MM.1S (cell line): Measurements from ENCODE around the gene NELL1.

Source experiments
- EZH2 ChIP-seq: fragments of 300-600 bp; sonication (generic); optimal IDR thresholded peaks from 2 replicates; pipeline ENCODE3; 2017; ENCODE audit warnings: low read depth, mild to moderate bottlenecking, antibody characterized with exemption, low read length, mixed read lengths
- TF ChIP-seq, protein P1 (sequence below): fragments of 300-600 bp; sonication (generic); IDR thresholded peaks from 2 replicates; pipeline ENCODE4 v1.5.1; 2016; ENCODE audit warnings: antibody characterized with exemption, low read length, mixed read lengths

DNA sequence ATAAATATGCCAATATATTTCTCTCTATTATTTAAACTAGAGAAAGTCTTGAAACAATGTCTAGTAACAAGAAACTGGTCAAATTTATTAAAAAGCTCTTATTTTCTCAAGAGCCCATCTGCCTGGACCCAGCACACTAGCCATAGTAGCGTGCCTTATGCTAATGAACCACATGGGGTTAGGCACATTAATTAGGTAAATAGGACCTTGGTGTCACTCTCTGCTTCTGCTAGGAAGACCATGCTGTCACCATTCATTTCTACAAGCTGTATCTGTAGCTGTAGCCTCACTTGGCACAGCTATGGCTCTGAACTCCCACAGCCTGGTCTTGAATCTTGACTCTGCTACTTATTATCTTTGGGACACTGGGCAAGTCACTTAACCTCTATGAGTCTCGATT, 390.5 kb downstream of the NELL1 start:
- TF ChIP-seq EZH2: no peak
- TF ChIP-seq, protein P1, sequence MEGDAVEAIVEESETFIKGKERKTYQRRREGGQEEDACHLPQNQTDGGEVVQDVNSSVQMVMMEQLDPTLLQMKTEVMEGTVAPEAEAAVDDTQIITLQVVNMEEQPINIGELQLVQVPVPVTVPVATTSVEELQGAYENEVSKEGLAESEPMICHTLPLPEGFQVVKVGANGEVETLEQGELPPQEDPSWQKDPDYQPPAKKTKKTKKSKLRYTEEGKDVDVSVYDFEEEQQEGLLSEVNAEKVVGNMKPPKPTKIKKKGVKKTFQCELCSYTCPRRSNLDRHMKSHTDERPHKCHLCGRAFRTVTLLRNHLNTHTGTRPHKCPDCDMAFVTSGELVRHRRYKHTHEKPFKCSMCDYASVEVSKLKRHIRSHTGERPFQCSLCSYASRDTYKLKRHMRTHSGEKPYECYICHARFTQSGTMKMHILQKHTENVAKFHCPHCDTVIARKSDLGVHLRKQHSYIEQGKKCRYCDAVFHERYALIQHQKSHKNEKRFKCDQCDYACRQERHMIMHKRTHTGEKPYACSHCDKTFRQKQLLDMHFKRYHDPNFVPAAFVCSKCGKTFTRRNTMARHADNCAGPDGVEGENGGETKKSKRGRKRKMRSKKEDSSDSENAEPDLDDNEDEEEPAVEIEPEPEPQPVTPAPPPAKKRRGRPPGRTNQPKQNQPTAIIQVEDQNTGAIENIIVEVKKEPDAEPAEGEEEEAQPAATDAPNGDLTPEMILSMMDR: no peak
